HG02678 (cell line): Measurements from ENCODE around the gene SREK1IP1.

Source experiments
- ATAC-seq: cut with Tn5 transposase; IDR thresholded peaks from one replicate; pipeline ENCODE4 v1.9.1; 2021; ENCODE audit warnings: mild to moderate bottlenecking, moderate library complexity; ENCODE audit not compliant: unreplicated experiment

SREK1IP1 gene

GRCh38 chr5:64768358-64769312, at the start of gene SREK1IP1, which contains the start of gene CWC27:
Gene SREK1IP1, minus strand, starts transcription at chr5:64768691. Its CDS starts 174 bp downstream, at chr5:64768517.
Gene CWC27, plus strand, starts transcription at chr5:64768930. Its CDS starts 217 bp downstream, at chr5:64769147.
- peak; percentile 97 for ATAC-seq

GRCh38 chr5:64818245-64818644, 49.8 kb upstream of the SREK1IP1 start:
- no peak for ATAC-seq

GRCh38 chr5:64814073-64814472, 45.6 kb upstream of the SREK1IP1 start:
- ATAC-seq: peak; percentile 94

- ATAC-seq: peak; percentile 48
Measured at GRCh38 chr5:64811050-64811640, 42.7 kb upstream of the SREK1IP1 start.

- ATAC-seq: no peak
Measured at GRCh38 chr5:64807520-64807919, 39.0 kb upstream of the SREK1IP1 start.

GRCh38 chr5:64806537-64806936, 38.0 kb upstream of the SREK1IP1 start:
- no peak for ATAC-seq

- no peak for ATAC-seq
Measured at GRCh38 chr5:64800926-64801325, 32.4 kb upstream of the SREK1IP1 start.

GRCh38 chr5:64796301-64796700, 27.8 kb upstream of the SREK1IP1 start:
- ATAC-seq: no peak

- ATAC-seq: no peak
Measured at GRCh38 chr5:64794053-64794770, 25.7 kb upstream of the SREK1IP1 start.

- no peak for ATAC-seq
Measured at GRCh38 chr5:64792469-64792868, 24.0 kb upstream of the SREK1IP1 start.

- no peak for ATAC-seq
Measured at GRCh38 chr5:64790210-64790609, 21.7 kb upstream of the SREK1IP1 start.

GRCh38 chr5:64789457-64789856, 21.0 kb upstream of the SREK1IP1 start:
- ATAC-seq: no peak

GRCh38 chr5:64788156-64788555, 19.7 kb upstream of the SREK1IP1 start:
- ATAC-seq: no peak

- no peak for ATAC-seq
Measured at GRCh38 chr5:64786372-64786771, 17.9 kb upstream of the SREK1IP1 start.

- peak; percentile 92 for ATAC-seq
Measured at GRCh38 chr5:64784451-64785025, 16.0 kb upstream of the SREK1IP1 start.

- ATAC-seq: no peak
Measured at GRCh38 chr5:64775291-64775690, 6.8 kb upstream of the SREK1IP1 start.

GRCh38 chr5:64773533-64773932, 5.0 kb upstream of the SREK1IP1 start:
- peak; percentile 46 for ATAC-seq

- no peak for ATAC-seq
Measured at GRCh38 chr5:64771736-64772135, 3.2 kb upstream of the SREK1IP1 start.

GRCh38 chr5:64769855-64770254, 1.4 kb upstream of the SREK1IP1 start:
- ATAC-seq: no peak

GRCh38 chr5:64767959-64768357, 533 bp downstream of the SREK1IP1 start:
- peak; percentile 8 for ATAC-seq

GRCh38 chr5:64766941-64767340, 1.6 kb downstream of the SREK1IP1 start:
- ATAC-seq: no peak
